KMS-11 (cell line): ENCODE measurements around the gene BRSK2.

Source experiments
- H2AFZ ChIP-seq: fragments of 200-600 bp; sonication (generic); 2 replicates; pipeline ENCODE4 v1.6.1; 2016; ENCODE audit warnings: antibody characterized with exemption, mixed run types, low read depth
- H3K27ac ChIP-seq: fragments of 200-600 bp; sonication (generic); 2 replicates; pipeline ENCODE4 v1.6.1; 2016; ENCODE audit warnings: mild to moderate bottlenecking, mixed run types
- H3K27me3 ChIP-seq: fragments of 200-600 bp; sonication (generic); 2 replicates; pipeline ENCODE4 v1.6.1; 2017; ENCODE audit warnings: mild to moderate bottlenecking, low read depth, mixed run types, moderate library complexity; ENCODE audit not compliant: insufficient read depth
- H3K36me3 ChIP-seq: fragments of 200-600 bp; sonication (generic); 2 replicates; pipeline ENCODE4 v1.6.1; 2017; ENCODE audit warnings: mild to moderate bottlenecking, mixed run types; ENCODE audit not compliant: insufficient read depth
- H3K4me1 ChIP-seq: fragments of 200-600 bp; sonication (generic); 2 replicates; pipeline ENCODE4 v1.6.1; 2016; ENCODE audit warnings: mild to moderate bottlenecking, low read depth, mixed run types; ENCODE audit not compliant: poor library complexity, severe bottlenecking
- H3K4me2 ChIP-seq: fragments of 200-600 bp; sonication (generic); 2 replicates; pipeline ENCODE4 v1.7.0; 2016; ENCODE audit warnings: mild to moderate bottlenecking, mixed run types
- H3K4me3 ChIP-seq: fragments of 200-600 bp; sonication (generic); IDR thresholded peaks from 2 replicates; pipeline ENCODE4 v1.6.1; 2017; ENCODE audit warnings: low read depth, low read length, mixed read lengths; ENCODE audit not compliant: insufficient read depth
- H3K79me2 ChIP-seq: fragments of 200-600 bp; sonication (generic); 2 replicates; pipeline ENCODE4 v1.6.1; 2016; ENCODE audit warnings: low read depth, mixed run types; ENCODE audit not compliant: insufficient read depth
- H3K9ac ChIP-seq: fragments of 200-600 bp; sonication (generic); 2 replicates; pipeline ENCODE4 v1.6.1; 2016; ENCODE audit warnings: mild to moderate bottlenecking, mixed run types
- H4K20me1 ChIP-seq: fragments of 200-600 bp; sonication (generic); 2 replicates; pipeline ENCODE4 v1.6.1; 2016; ENCODE audit warnings: mild to moderate bottlenecking, mixed run types; ENCODE audit not compliant: insufficient read depth
- CTCF ChIP-seq: fragments of 200-600 bp; sonication (generic); conservative IDR thresholded peaks from 2 replicates; pipeline ENCODE4 v1.6.1; 2017; ENCODE audit warnings: low read depth, mild to moderate bottlenecking, antibody characterized with exemption, low read length, moderate library complexity, mixed read lengths

Gene BRSK2

GRCh38 chr11:1453611-1454034 is 63.9 kb downstream of the BRSK2 start:
- Histone ChIP-seq H3K4me3 (no peak overlapping the region), H3K27me3 (peaks cover 54% of the 10 kb centered on the region), H2AFZ (no peak overlapping the region), H3K9ac (no peak overlapping the region), H3K79me2 (no peaks in the 10 kb centered on the region), H4K20me1 (no peaks in the 10 kb centered on the region), H3K4me2 (no peak overlapping the region), H3K27ac (no peak overlapping the region), H3K36me3 (no peaks in the 10 kb centered on the region), H3K4me1 (no peaks in the 10 kb centered on the region)
- peak; percentile 59 for TF ChIP-seq CTCF

DNA sequence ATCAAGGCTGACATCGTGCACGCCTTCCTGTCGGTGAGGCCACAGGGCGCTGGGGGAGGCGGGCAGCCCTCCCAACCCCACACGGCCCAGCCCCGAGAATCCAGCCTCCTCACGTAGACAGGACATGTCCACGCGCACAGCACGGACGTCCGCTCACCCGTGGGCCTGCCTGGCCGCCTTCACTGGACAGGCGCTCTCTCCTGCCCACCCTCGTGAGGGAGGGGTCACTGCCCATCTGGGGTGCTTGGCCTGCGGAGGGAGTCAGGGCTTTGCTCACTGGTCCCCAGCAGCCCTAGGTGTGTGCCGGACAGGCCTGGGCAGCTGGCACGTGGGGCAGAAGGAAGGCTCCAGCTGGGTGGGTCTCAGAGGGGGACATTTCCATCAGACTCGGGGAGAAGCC is 64.8 kb downstream of the BRSK2 start:
- Histone ChIP-seq H3K36me3 (no peaks in the 10 kb centered on the region), H3K4me3 (no peak overlapping the region), H3K79me2 (no peaks in the 10 kb centered on the region), H3K27ac (no peak overlapping the region), H3K4me1 (no peaks in the 10 kb centered on the region), H4K20me1 (no peaks in the 10 kb centered on the region), H3K4me2 (no peak overlapping the region), H3K27me3 (peaks cover 49% of the 10 kb centered on the region), H2AFZ (no peak overlapping the region), H3K9ac (no peak overlapping the region)
- no peak for TF ChIP-seq CTCF

- Histone ChIP-seq H3K79me2 (no peaks in the 10 kb centered on the region), H3K4me1 (no peaks in the 10 kb centered on the region), H3K36me3 (no peaks in the 10 kb centered on the region), H3K27me3 (peaks cover 47% of the 10 kb centered on the region), H3K4me2 (no peak overlapping the region), H3K4me3 (no peak overlapping the region), H2AFZ (no peak overlapping the region), H3K27ac (no peak overlapping the region), H3K9ac (no peak overlapping the region), H4K20me1 (no peaks in the 10 kb centered on the region)
- no peak for TF ChIP-seq CTCF
Observed at GRCh38 chr11:1455032-1455762, 65.5 kb downstream of the BRSK2 start.

DNA sequence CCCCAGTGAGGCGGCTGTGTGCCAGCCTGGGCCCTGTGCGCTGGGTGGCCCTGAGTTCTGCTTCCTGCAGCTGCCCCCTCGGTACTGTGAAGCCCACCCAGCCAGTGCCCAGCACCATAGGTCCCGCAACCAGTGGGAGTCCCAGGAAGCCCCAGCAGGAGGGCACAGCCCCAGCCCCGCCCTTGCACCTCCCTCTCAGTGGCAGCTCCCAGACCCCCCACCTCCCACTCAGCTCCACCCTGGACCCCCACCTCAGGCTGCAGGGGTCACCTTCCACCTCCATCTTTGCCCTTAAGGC is 66.0 kb downstream of the BRSK2 start:
- H4K20me1 ChIP-seq, result no peaks in the 10 kb centered on the region
- no peak overlapping the region for H3K4me2 ChIP-seq
- no peak overlapping the region for H3K27ac ChIP-seq
- H3K36me3 ChIP-seq, result no peaks in the 10 kb centered on the region
- no peak overlapping the region for H2AFZ ChIP-seq
- H3K4me3 ChIP-seq, result no peak overlapping the region
- no peaks in the 10 kb centered on the region for H3K79me2 ChIP-seq
- peaks cover 42% of the 10 kb centered on the region for H3K27me3 ChIP-seq
- H3K4me1 ChIP-seq, result no peaks in the 10 kb centered on the region
- no peak overlapping the region for H3K9ac ChIP-seq
- TF ChIP-seq CTCF, result no peak
